ENCODE data around the gene WDR90.

The WDR90 gene

GRCh38 chr16:694187-694862, 45.2 kb downstream of the WDR90 start:
- DNase-seq (ENCODE audit: low read depth), result no peak
- no peak overlapping the region for H3K4me3 ChIP-seq (ENCODE audit: low read depth, low read length)
- TF ChIP-seq POLR2A (IDR thresholded peaks at IDR 0.05; ENCODE audit: extremely low read depth, insufficient read length), result no peak
- TF ChIP-seq MAX (IDR thresholded peaks at IDR 0.05; ENCODE audit: low read depth, low read length), result no peak
- TF ChIP-seq MYC (IDR thresholded peaks at IDR 0.05; ENCODE audit: low read depth, low read length), result no peak
- TF ChIP-seq CTCF (IDR thresholded peaks at IDR 0.05; ENCODE audit: low read depth, low read length), result no peak

GRCh38 chr16:694863-695354, 45.7 kb downstream of the WDR90 start:
- no peak overlapping the region for H3K4me3 ChIP-seq (ENCODE audit: low read depth, low read length)

GRCh38 chr16:695355-696089, 46.4 kb downstream of the WDR90 start:
- no peak for DNase-seq (ENCODE audit: low read depth)
- no peak overlapping the region for H3K4me3 ChIP-seq (ENCODE audit: low read depth, low read length)
- TF ChIP-seq MAX (IDR thresholded peaks at IDR 0.05; ENCODE audit: low read depth, low read length) (no peak), CTCF (IDR thresholded peaks at IDR 0.05; ENCODE audit: low read depth, low read length) (no peak), MYC (IDR thresholded peaks at IDR 0.05; ENCODE audit: low read depth, low read length) (no peak), POLR2A (IDR thresholded peaks at IDR 0.05; ENCODE audit: extremely low read depth, insufficient read length) (no peak)

More at GRCh38 chr16:694863-695354, 45.7 kb downstream of the WDR90 start:
- DNase-seq (ENCODE audit: low read depth), result no peak
- TF ChIP-seq MAX (IDR thresholded peaks at IDR 0.05; ENCODE audit: low read depth, low read length) (no peak), POLR2A (IDR thresholded peaks at IDR 0.05; ENCODE audit: extremely low read depth, insufficient read length) (no peak), CTCF (IDR thresholded peaks at IDR 0.05; ENCODE audit: low read depth, low read length) (no peak), MYC (IDR thresholded peaks at IDR 0.05; ENCODE audit: low read depth, low read length) (no peak)

GRCh38 chr16:698911-699671, 49.9 kb downstream of the WDR90 start:
- no peak for DNase-seq (ENCODE audit: low read depth)
- no peak overlapping the region for H3K4me3 ChIP-seq (ENCODE audit: low read depth, low read length)
- no peak for TF ChIP-seq POLR2A (IDR thresholded peaks at IDR 0.05; ENCODE audit: extremely low read depth, insufficient read length)
- TF ChIP-seq MYC (IDR thresholded peaks at IDR 0.05; ENCODE audit: low read depth, low read length), result no peak
- TF ChIP-seq MAX (IDR thresholded peaks at IDR 0.05; ENCODE audit: low read depth, low read length), result no peak
- no peak for TF ChIP-seq CTCF (IDR thresholded peaks at IDR 0.05; ENCODE audit: low read depth, low read length)

GRCh38 chr16:700684-701584, 51.8 kb downstream of the WDR90 start:
- DNase-seq (ENCODE audit: low read depth), result no peak
- no peak for TF ChIP-seq POLR2A (IDR thresholded peaks at IDR 0.05; ENCODE audit: extremely low read depth, insufficient read length)
- no peak for TF ChIP-seq MYC (IDR thresholded peaks at IDR 0.05; ENCODE audit: low read depth, low read length)
- no peak for TF ChIP-seq CTCF (IDR thresholded peaks at IDR 0.05; ENCODE audit: low read depth, low read length)
- no peak for TF ChIP-seq MAX (IDR thresholded peaks at IDR 0.05; ENCODE audit: low read depth, low read length)
- H3K4me3 ChIP-seq (ENCODE audit: low read depth, low read length), result no peak overlapping the region

Measured in NB4 (cell line).